Measurements from ENCODE around the gene PRCC.

The PRCC gene

DNA sequence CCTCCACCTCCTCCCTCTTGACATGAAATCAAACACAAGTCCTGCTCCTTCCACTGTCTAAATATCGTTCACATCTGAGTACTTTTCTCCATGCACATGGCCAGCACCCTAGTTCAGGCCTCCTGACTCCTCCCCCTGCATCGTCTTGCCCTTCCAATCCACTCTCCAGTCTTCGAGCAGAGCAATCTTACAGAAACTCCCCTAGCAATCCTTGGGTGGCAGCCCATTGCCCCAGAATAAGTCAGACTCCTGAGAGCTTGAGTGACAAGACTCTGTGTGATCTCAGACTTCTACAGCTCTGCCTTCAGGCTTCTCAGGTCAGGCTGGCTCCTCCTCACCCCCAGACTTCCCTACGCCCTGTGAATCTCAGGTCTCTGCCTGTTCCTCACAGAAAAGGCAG is 43.8 kb downstream of the PRCC start:
- DNase-seq (ENCODE audit: extremely low read depth in 1 of 2, low read depth in 1 of 2) = no peak

- DNase-seq (ENCODE audit: extremely low read depth in 1 of 2, low read depth in 1 of 2) = no peak
These were observed 45.1 kb downstream of the PRCC start for GRCh38 chr1:156812293-156812990.

- no peak for DNase-seq (ENCODE audit: extremely low read depth in 1 of 2, low read depth in 1 of 2)
These were observed 46.0 kb downstream of the PRCC start for GRCh38 chr1:156813298-156813697.

GRCh38 chr1:156813750-156814570 is 46.6 kb downstream of the PRCC start:
- DNase-seq (ENCODE audit: extremely low read depth in 1 of 2, low read depth in 1 of 2) = peak; percentile 49 to 60

DNA sequence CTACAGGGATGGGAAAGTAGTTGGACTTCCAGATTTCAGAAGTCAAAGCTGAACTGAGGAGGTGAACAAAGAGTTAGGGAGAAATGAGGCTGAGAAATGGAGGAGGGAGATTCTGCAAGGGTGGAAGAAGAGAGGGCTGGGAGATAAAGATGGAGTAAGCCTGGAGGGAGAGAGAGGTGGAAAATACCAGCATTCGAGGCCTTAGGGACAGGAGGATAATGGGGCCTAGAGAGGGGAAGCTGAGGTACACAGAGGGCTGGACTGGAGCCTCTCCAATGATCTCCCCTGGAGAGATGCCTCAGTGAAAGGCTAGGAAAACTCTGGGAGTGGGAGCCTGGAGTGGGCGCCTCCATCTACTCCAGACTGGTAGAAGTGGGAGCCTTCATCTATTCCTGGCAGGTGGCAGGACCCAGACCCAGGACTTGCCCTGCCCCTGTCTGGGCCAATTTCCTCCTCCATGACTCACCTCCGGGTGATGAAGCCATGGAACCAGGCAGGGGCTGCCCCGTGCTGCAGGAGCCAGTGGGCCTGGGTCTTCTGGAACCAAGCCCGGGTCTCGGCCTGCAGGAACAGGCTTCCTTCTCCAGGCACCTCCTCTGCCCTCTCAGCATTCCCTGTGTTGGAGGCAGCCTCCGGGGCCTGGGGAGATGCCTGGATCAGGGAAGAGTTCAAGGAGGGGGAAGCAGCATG is 47.4 kb downstream of the PRCC start:
- DNase-seq (ENCODE audit: extremely low read depth in 1 of 2, low read depth in 1 of 2) = no peak

- DNase-seq (ENCODE audit: extremely low read depth in 1 of 2, low read depth in 1 of 2) = no peak
These were observed 48.0 kb downstream of the PRCC start for GRCh38 chr1:156815307-156815826.

- no peak for DNase-seq (ENCODE audit: extremely low read depth in 1 of 2, low read depth in 1 of 2)
These were observed 48.7 kb downstream of the PRCC start for GRCh38 chr1:156815961-156816422.

- DNase-seq (ENCODE audit: extremely low read depth in 1 of 2, low read depth in 1 of 2) = peak; percentile 88 to 95
These were observed 49.4 kb downstream of the PRCC start, which contains the start of gene SH2D2A for GRCh38 chr1:156816561-156817328. Gene SH2D2A (minus strand): TSS chr1:156816848. CDS start chr1:156816708, 140 bp downstream.

GRCh38 chr1:156821801-156822200 is 54.5 kb downstream of the PRCC start:
- no peak for DNase-seq (ENCODE audit: extremely low read depth in 1 of 2, low read depth in 1 of 2)

- DNase-seq (ENCODE audit: extremely low read depth in 1 of 2, low read depth in 1 of 2) = no peak
These were observed 55.3 kb downstream of the PRCC start for GRCh38 chr1:156822680-156823079.

GRCh38 chr1:156823210-156823790 is 56.0 kb downstream of the PRCC start:
- DNase-seq (ENCODE audit: extremely low read depth in 1 of 2, low read depth in 1 of 2) = no peak

- no peak for DNase-seq (ENCODE audit: extremely low read depth in 1 of 2, low read depth in 1 of 2)
These were observed 59.3 kb downstream of the PRCC start for GRCh38 chr1:156826630-156827029.

GRCh38 chr1:156828400-156829124 is 61.2 kb downstream of the PRCC start:
- no peak for DNase-seq (ENCODE audit: extremely low read depth in 1 of 2, low read depth in 1 of 2)

- DNase-seq (ENCODE audit: extremely low read depth in 1 of 2, low read depth in 1 of 2) = no peak
These were observed 65.1 kb downstream of the PRCC start for GRCh38 chr1:156832434-156832833.

GRCh38 chr1:156833603-156834002 is 66.3 kb downstream of the PRCC start:
- DNase-seq (ENCODE audit: extremely low read depth in 1 of 2, low read depth in 1 of 2) = no peak

GRCh38 chr1:156834322-156834721 is 67.0 kb downstream of the PRCC start:
- DNase-seq (ENCODE audit: extremely low read depth in 1 of 2, low read depth in 1 of 2) = no peak

DNA sequence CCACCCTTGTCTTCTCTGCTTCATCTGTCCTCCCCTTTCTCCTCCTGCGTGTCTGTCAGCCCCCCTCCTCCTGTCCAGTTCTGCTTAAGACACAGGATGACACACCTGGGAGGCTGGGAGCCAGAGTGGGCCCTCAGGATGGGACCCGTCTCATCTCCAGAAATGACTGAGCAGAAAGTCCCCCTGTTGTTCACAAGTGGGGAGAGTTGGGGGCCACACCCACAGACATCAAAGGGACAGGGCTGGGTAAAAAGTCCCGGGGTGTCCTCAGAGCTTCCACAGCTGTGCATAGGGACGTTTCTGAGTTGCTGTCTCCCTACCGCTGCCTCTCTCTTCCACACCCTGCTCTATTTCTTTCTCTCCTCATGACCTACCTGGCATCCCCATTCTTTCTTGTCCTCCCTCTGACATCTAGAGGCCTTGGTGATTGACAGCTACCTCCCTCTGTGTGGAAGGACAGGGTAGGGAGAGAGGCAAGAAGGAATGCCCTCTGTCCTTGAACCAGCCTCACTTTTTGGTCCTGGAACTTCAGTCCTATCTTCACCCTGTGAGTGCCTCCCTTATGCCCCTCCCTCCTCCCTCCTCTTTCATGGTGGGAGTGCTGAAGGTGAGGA is 68.8 kb downstream of the PRCC start:
- DNase-seq (ENCODE audit: extremely low read depth in 1 of 2, low read depth in 1 of 2) = no peak

DNA sequence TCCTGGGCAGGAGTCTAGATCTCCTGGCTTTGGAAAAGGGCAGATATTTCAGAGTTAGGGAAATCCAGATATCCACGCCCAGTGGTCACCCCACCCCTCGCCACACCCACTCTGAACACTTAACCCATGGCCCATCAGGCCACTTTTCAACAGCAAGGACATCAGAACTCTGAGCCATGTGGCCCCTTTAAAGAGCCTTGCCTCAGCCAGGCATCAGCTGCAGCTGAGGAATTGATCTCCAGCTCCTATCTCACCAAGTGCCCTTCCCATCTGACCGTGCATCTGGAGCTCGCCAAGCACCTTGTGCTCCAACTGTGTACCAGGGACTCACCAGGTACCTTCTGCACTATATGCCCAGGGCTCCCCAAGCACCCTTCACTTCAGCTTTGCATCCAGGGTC is 69.6 kb downstream of the PRCC start:
- no peak for DNase-seq (ENCODE audit: extremely low read depth in 1 of 2, low read depth in 1 of 2)

GRCh38 chr1:156838972-156839371 is 71.6 kb downstream of the PRCC start:
- no peak for DNase-seq (ENCODE audit: extremely low read depth in 1 of 2, low read depth in 1 of 2)

Data from activated CD8-positive, alpha-beta memory T cell treated with anti-CD3 and anti-CD28 coated beads for 1 hour (primary cell).